H1 (cell line): ENCODE results near the gene KCNMA1. TPM values are rescaled to one million over a fixed set of nuclear protein-coding genes. Genes with fewer than 3 reads are reported as not detected.

ENCODE experiments used
- CTCF ChIA-PET: fragments of 300-600 bp; sonication (Branson Sonifier 250); formaldehyde crosslinking; loops from one replicate; lab custom pipeline; 2021; ENCODE audit not compliant: partially characterized antibody; lab: Charles Lee
- POLR2A ChIA-PET: fragments of 300-600 bp; sonication (Branson Sonifier 250); formaldehyde crosslinking; loops from one replicate; lab custom pipeline; 2021; ENCODE audit warnings: inconsistent platforms; ENCODE audit not compliant: partially characterized antibody; lab: Charles Lee
- DNase-seq, 2 experiments: peaks; one replicate each; pipeline versions ENCODE4 v3.0.0 to v3.0.0-alpha.2; 2010 to 2022; ENCODE audit warnings: low spot score in 2 of 2, low read depth in 1 of 2, mixed read lengths in 1 of 2
- FAIRE-seq: peaks from 2 replicates; lab custom pipeline; 2011; peaks lifted over from hg19 to GRCh38; lab: Jason Lieb, UNC
- H2AFZ ChIP-seq: 2 replicates; pipeline ENCODE4 v1.8.1; 2012; ENCODE audit warnings: low read length, inconsistent platforms
- H2AK5ac ChIP-seq: 2 replicates; pipeline ENCODE4 v1.6.1; 2013; ENCODE audit warnings: low read depth, low read length
- H2BK120ac ChIP-seq: replicated peaks from 2 replicates; pipeline ENCODE3; 2013; ENCODE audit warnings: low read depth, low read length, inconsistent platforms
- H2BK12ac ChIP-seq: 2 replicates; pipeline ENCODE4 v1.6.1; 2013; ENCODE audit warnings: low read depth, low read length
- H2BK15ac ChIP-seq: 2 replicates; pipeline ENCODE4 v1.6.1; 2013; ENCODE audit warnings: low read length
- H2BK20ac ChIP-seq: 2 replicates; pipeline ENCODE4 v1.6.1; 2013; ENCODE audit warnings: low read length
- H2BK5ac ChIP-seq: 2 replicates; pipeline ENCODE4 v1.6.1; 2013; ENCODE audit warnings: low read depth, low read length
- H3K14ac ChIP-seq: 2 replicates; pipeline ENCODE4 v1.6.1; 2013; ENCODE audit warnings: inconsistent platforms; ENCODE audit not compliant: insufficient read length
- H3K18ac ChIP-seq: 2 replicates; pipeline ENCODE4 v1.6.1; 2013; ENCODE audit warnings: low read length; ENCODE audit errors: extremely low read depth
- H3K23ac ChIP-seq: 2 replicates; pipeline ENCODE4 v1.6.1; 2013; ENCODE audit warnings: inconsistent platforms; ENCODE audit not compliant: insufficient read length
- H3K23me2 ChIP-seq: 2 replicates; pipeline ENCODE4 v1.6.1; 2013; ENCODE audit warnings: low read depth, low read length
- H3K27ac ChIP-seq: 2 replicates; pipeline ENCODE4 v1.6.1; 2011; ENCODE audit warnings: low read depth, low read length, inconsistent platforms
- H3K27me3 ChIP-seq, 4 experiments: replicated peaks in 1 of 4; 1 replicate in 1 of 4; 2 replicates in 3 of 4; pipeline versions ENCODE4 v1.6.1 to v1.8.1; 2011 to 2013; ENCODE audit warnings: low read length in 3 of 4, mild to moderate bottlenecking in 3 of 4, inconsistent platforms in 2 of 4, mixed read lengths in 2 of 4, moderate library complexity in 1 of 4; ENCODE audit not compliant: control insufficient read depth in 3 of 4, insufficient read depth in 3 of 4; ENCODE audit errors: extremely low read depth in 1 of 4
- H3K36me3 ChIP-seq, 4 experiments: 2 replicates each; pipeline versions ENCODE4 v1.6.1 to v1.8.1; 2011 to 2013; ENCODE audit warnings: mild to moderate bottlenecking in 4 of 4, low read length in 3 of 4, moderate library complexity in 2 of 4, control low read depth in 1 of 4, inconsistent platforms in 1 of 4; ENCODE audit not compliant: insufficient read depth in 4 of 4, control insufficient read depth in 2 of 4
- H3K4ac ChIP-seq: replicated peaks from 2 replicates; pipeline ENCODE3; 2013; ENCODE audit warnings: low read length, low read depth, mixed read lengths, inconsistent platforms; ENCODE audit not compliant: insufficient read length
- H3K4me1 ChIP-seq, 4 experiments: replicated peaks in 1 of 4; 1 replicate in 1 of 4; 2 replicates in 3 of 4; pipeline versions ENCODE4 v1.6.1 to v1.8.1; 2011 to 2013; ENCODE audit warnings: low read length in 3 of 4, inconsistent platforms in 2 of 4, mixed read lengths in 1 of 4; ENCODE audit not compliant: insufficient read depth in 4 of 4, control insufficient read depth in 3 of 4
- H3K4me2 ChIP-seq, 2 experiments: 2 replicates each; pipeline versions ENCODE4 v1.6.1 to v1.8.1; 2011 to 2013; ENCODE audit warnings: low read depth in 2 of 2, low read length in 2 of 2, control low read depth in 1 of 2, inconsistent platforms in 1 of 2, mild to moderate bottlenecking in 1 of 2; ENCODE audit not compliant: insufficient read depth in 1 of 2
- H3K4me3 ChIP-seq, 4 experiments: fragments of 200-600, 300-600 bp in 1 of 4; sonication (generic), shearing (Covaris generic), sonication (Bioruptor Twin) in 1 of 4; 2 replicates each; pipeline versions ENCODE4 v1.5.1 to v1.8.1; 2011 to 2016; ENCODE audit warnings: low read length in 4 of 4, low read depth in 3 of 4, control low read depth in 2 of 4, inconsistent platforms in 2 of 4, mild to moderate bottlenecking in 2 of 4, mixed read lengths in 1 of 4, moderate library complexity in 1 of 4; ENCODE audit not compliant: insufficient read depth in 2 of 4; ENCODE audit errors: extremely low read depth in 1 of 4
- H3K56ac ChIP-seq: replicated peaks from 2 replicates; pipeline ENCODE3; 2013; ENCODE audit warnings: low read depth, mild to moderate bottlenecking, mixed read lengths, low read length, inconsistent platforms; ENCODE audit not compliant: insufficient read length
- H3K79me1 ChIP-seq: 2 replicates; pipeline ENCODE4 v1.6.1; 2013; ENCODE audit warnings: low read depth, low read length, control low read depth
- H3K79me2 ChIP-seq, 2 experiments: 2 replicates each; pipeline versions ENCODE4 v1.6.1 to v1.8.1; 2012 to 2013; ENCODE audit warnings: low read length in 2 of 2, mild to moderate bottlenecking in 2 of 2, inconsistent platforms in 1 of 2; ENCODE audit not compliant: insufficient read depth in 2 of 2, control insufficient read depth in 1 of 2
- H3K9ac ChIP-seq, 4 experiments: replicated peaks in 1 of 4; 1 replicate in 1 of 4; 2 replicates in 3 of 4; pipeline versions ENCODE4 v1.6.1 to v1.8.1; 2011 to 2013; ENCODE audit warnings: low read depth in 3 of 4, low read length in 3 of 4, control low read depth in 2 of 4, mild to moderate bottlenecking in 2 of 4, moderate library complexity in 2 of 4, inconsistent platforms in 1 of 4; ENCODE audit errors: extremely low read depth in 1 of 4
- H3K9me3 ChIP-seq, 2 experiments: 2 replicates each; pipeline versions ENCODE4 v1.6.1 to v1.8.1; 2012 to 2013; ENCODE audit warnings: mild to moderate bottlenecking in 2 of 2, moderate library complexity in 2 of 2, control low read depth in 1 of 2, inconsistent platforms in 1 of 2, low read depth in 1 of 2, low read length in 1 of 2, mixed read lengths in 1 of 2; ENCODE audit not compliant: insufficient read depth in 2 of 2
- H4K20me1 ChIP-seq, 2 experiments: replicated peaks in 1 of 2; 2 replicates each; pipeline versions ENCODE3 to v1.8.1; 2011 to 2013; ENCODE audit warnings: inconsistent platforms in 2 of 2, low read length in 2 of 2, mild to moderate bottlenecking in 1 of 2; ENCODE audit not compliant: insufficient read depth in 2 of 2, control insufficient read depth in 1 of 2
- H4K5ac ChIP-seq: 2 replicates; pipeline ENCODE4 v1.6.1; 2013; ENCODE audit warnings: low read length, low read depth, mixed read lengths, inconsistent platforms; ENCODE audit not compliant: insufficient read length
- H4K8ac ChIP-seq: 2 replicates; pipeline ENCODE4 v1.8.0; 2013; ENCODE audit warnings: mild to moderate bottlenecking, moderate library complexity, low read length, inconsistent platforms; ENCODE audit not compliant: insufficient read depth; ENCODE audit errors: extremely low read depth
- H4K91ac ChIP-seq: replicated peaks from 2 replicates; pipeline ENCODE3; 2013; ENCODE audit warnings: low read length, mixed read lengths, inconsistent platforms; ENCODE audit not compliant: insufficient read length
- BCL11A ChIP-seq, 2 experiments: IDR thresholded peaks; one replicate each; pipeline ENCODE4 v1.6.1; 2011; ENCODE audit warnings: low read depth in 2 of 2, low read length in 2 of 2, mild to moderate bottlenecking in 2 of 2
- EGR1 ChIP-seq: IDR thresholded peaks from 2 replicates; pipeline ENCODE4 v1.6.1; 2011; ENCODE audit warnings: low read depth, low read length, borderline replicate concordance
- HDAC2 ChIP-seq, 2 experiments: fragments of 300-600 bp in 1 of 2; sonication (generic) in 1 of 2; IDR thresholded peaks; 2 replicates each; pipeline ENCODE4 v1.6.1; 2011 to 2012; ENCODE audit warnings: low read depth in 2 of 2, low read length in 2 of 2, mild to moderate bottlenecking in 2 of 2, moderate library complexity in 2 of 2, borderline replicate concordance in 1 of 2, inconsistent platforms in 1 of 2
- HDAC6 ChIP-seq: IDR thresholded peaks from one replicate; pipeline ENCODE4 v1.7.1; 2012; ENCODE audit warnings: low read depth, mild to moderate bottlenecking, inconsistent platforms, low read length, moderate library complexity
- NANOG ChIP-seq: IDR thresholded peaks from 2 replicates; pipeline ENCODE4 v1.6.1; 2011; ENCODE audit warnings: low read length, low read depth, mild to moderate bottlenecking, inconsistent platforms; ENCODE audit not compliant: insufficient read depth, poor library complexity, severe bottlenecking
- POLR2AphosphoS5 ChIP-seq: IDR thresholded peaks from 2 replicates; pipeline ENCODE4 v1.6.1; 2011; ENCODE audit warnings: low read depth, low read length
- RFX5 ChIP-seq: IDR thresholded peaks from 2 replicates; pipeline ENCODE4 v1.6.1; 2011; ENCODE audit warnings: low read depth, low read length, improper control_type of control experiment, borderline replicate concordance
- SIN3A ChIP-seq, 2 experiments: IDR thresholded peaks in 1 of 2; conservative IDR thresholded peaks in 1 of 2; 2 replicates each; pipeline ENCODE4 v1.6.1; 2011 to 2012; ENCODE audit warnings: low read length in 2 of 2, improper control_type of control experiment in 1 of 2, low read depth in 1 of 2, mild to moderate bottlenecking in 1 of 2
- SIX5 ChIP-seq: IDR thresholded peaks from 2 replicates; pipeline ENCODE4 v1.6.1; 2011; ENCODE audit warnings: mild to moderate bottlenecking, low read depth, low read length
- SP2 ChIP-seq: IDR thresholded peaks from 2 replicates; pipeline ENCODE4 v1.6.1; 2012; ENCODE audit warnings: mild to moderate bottlenecking, low read length, inconsistent platforms
- SUZ12 ChIP-seq: fragments of 200-600 bp; sonication (generic); IDR thresholded peaks from 2 replicates; pipeline ENCODE4 v1.6.1; 2012; ENCODE audit warnings: mild to moderate bottlenecking, inconsistent platforms, low read length, moderate library complexity, mixed read lengths
- USF2 ChIP-seq: IDR thresholded peaks from 2 replicates; pipeline ENCODE4 v1.6.1; 2011; ENCODE audit warnings: low read length, improper control_type of control experiment
- ZNF274 ChIP-seq: IDR thresholded peaks from 2 replicates; pipeline ENCODE4 v1.7.0; 2012; ENCODE audit warnings: low read length, borderline replicate concordance; ENCODE audit errors: extremely low read depth
- WGBS, 2 experiments: shearing (Covaris generic) in 1 of 2; methylation state at CpG; one replicate each; pipeline versions ENCODE4 v1.1.6 to v1.1.7; 2013 to 2015; ENCODE audit warnings: low lambda C conversion rate in 2 of 2, mixed read lengths in 2 of 2, inconsistent platforms in 1 of 2, low coverage in 1 of 2, missing lambda C conversion rate in 1 of 2; ENCODE audit not compliant: insufficient replicate concordance in 2 of 2, insufficient coverage in 1 of 2, insufficient read length in 1 of 2; ENCODE audit errors: extremely low coverage in 1 of 2, missing lambda C conversion rate in 1 of 2; 5-methylcytosine and 5-hydroxymethylcytosine counted together
- polyA plus RNA-seq, 7 experiments: library from polyadenylated mRNA; depleted of rRNA in 3 of 7; stranded (reverse) in 5 of 7; unstranded in 2 of 7; fragments of >200 nt in 5 of 7; fragments of 200-250 nt in 2 of 7; gene quantifications; 1 replicate in 5 of 7; 2 replicates in 1 of 7; 4 replicates in 1 of 7; pipeline versions ENCODE4 v1.2.1 to v1.2.3, GENCODE V29; 2011 to 2013; ENCODE audit warnings: missing spikeins in 2 of 7, mixed read lengths in 2 of 7
- total RNA-seq: library from RNA; stranded (reverse); fragmentation: NEBNext Ultra II Directional; extraction: Animal tissue kit (Norgen Biotek cat#: 25700); gene quantifications from 2 replicates; pipeline ENCODE4 v1.2.1, GENCODE V29; 2021

Gene KCNMA1
- total and polyA plus RNA-seq, 2 of the 8 experiments (the other 6 are each of a cell fraction or from before 2014, with no cell fraction given), result 10.2 to 11.1 TPM

GRCh38 chr10:77212632-77213031, 425.0 kb downstream of the KCNMA1 start:
- Histone ChIP-seq H4K91ac (no peak overlapping the region), H3K27ac (no peak overlapping the region), H3K27me3 (no peaks in the 10 kb centered on the region), H3K14ac (no peak overlapping the region), H2BK120ac (no peak overlapping the region), H4K20me1 (no peaks in the 10 kb centered on the region), H3K9me3 (no peaks in the 10 kb centered on the region), H3K23ac (no peak overlapping the region), H2BK12ac (no peak overlapping the region), H2AFZ (no peak overlapping the region), H3K4me3 (no peak overlapping the region), H3K4me2 (no peak overlapping the region), H3K36me3 (no peaks in the 10 kb centered on the region), H3K56ac (no peak overlapping the region), H2AK5ac (no peak overlapping the region), H4K8ac (no peak overlapping the region), H2BK15ac (no peak overlapping the region), H2BK5ac (no peak overlapping the region), H3K4ac (no peak overlapping the region), H3K9ac (no peak overlapping the region), H4K5ac (no peak overlapping the region), H3K18ac (no peak overlapping the region), H3K23me2 (no peaks in the 10 kb centered on the region; the same call in 1 of the 2 replicates), H3K4me1 (0 out of 7 replicates have a peak, but pooled peaks cover 0 to 2% (median 0%) of the 10 kb centered on the region in 4 experiments), H2BK20ac (no peak overlapping the region), H3K79me1 (no peaks in the 10 kb centered on the region), H3K79me2 (no peaks in the 10 kb centered on the region)
- WGBS, 2 experiments, result 89% methylated on average over 5 of the region's 5 CpGs; no CpG with 5 or more reads in 1 of the 2 experiments
- ChIA-PET POLR2A (no interaction called here), CTCF (interaction anchor here (2.0 kb wide), 1 partner anchor 39 kb away, joined by 6 read pairs; no protein-coding TSS in a partner anchor)
- DNase-seq (no peak), FAIRE-seq (no peak)
- no peak for TF ChIP-seq HDAC6
- no peak for TF ChIP-seq NANOG
- no peak for TF ChIP-seq SP2
- TF ChIP-seq HDAC2 (IDR thresholded peaks at IDR 0.05; ENCODE audit: borderline replicate concordance in 1 of 2, low read depth in 2 of 2, low read length in 2 of 2), result no peak
- TF ChIP-seq EGR1, result no peak
- TF ChIP-seq BCL11A (IDR thresholded peaks at IDR 0.05; ENCODE audit: low read depth in 2 of 2, low read length in 2 of 2), result no peak
- TF ChIP-seq ZNF274, result no peak
- no peak for TF ChIP-seq SIX5
- TF ChIP-seq RFX5, result no peak
- TF ChIP-seq SIN3A (conservative IDR thresholded peaks at IDR 0.05 in 1 of 2, IDR thresholded peaks at IDR 0.05 in 1 of 2; ENCODE audit: low read depth in 1 of 2, low read length in 2 of 2), result no peak
- TF ChIP-seq SUZ12, result no peak
- TF ChIP-seq USF2, result no peak
- TF ChIP-seq POLR2AphosphoS5, result no peak
